Endothelial cell (in vitro differentiated cells): ENCODE data around the gene RAB30. TPM values are rescaled to one million over a fixed set of nuclear protein-coding genes. Genes with fewer than 3 reads are reported as not detected.

Experiments used
- DNase-seq: peaks from one replicate; pipeline ENCODE4 v3.0.0; 2021; ENCODE audit warnings: low spot score
- H3K27ac Mint-ChIP-seq: one replicate; pipeline ENCODE4 v1.8.0; 2021; ENCODE audit warnings: mixed read lengths, inconsistent platforms; ENCODE audit not compliant: unreplicated experiment
- H3K27me3 Mint-ChIP-seq: one replicate; pipeline ENCODE4 v1.8.0; 2021; ENCODE audit warnings: mild to moderate bottlenecking, moderate library complexity, mixed read lengths, inconsistent platforms; ENCODE audit not compliant: unreplicated experiment
- H3K36me3 Mint-ChIP-seq: one replicate; pipeline ENCODE4 v1.8.0; 2021; ENCODE audit warnings: mild to moderate bottlenecking, low read depth, mixed read lengths, inconsistent platforms; ENCODE audit not compliant: unreplicated experiment
- H3K4me1 Mint-ChIP-seq: one replicate; pipeline ENCODE4 v1.8.0; 2021; ENCODE audit warnings: mild to moderate bottlenecking, mixed read lengths, inconsistent platforms; ENCODE audit not compliant: unreplicated experiment
- H3K4me3 Mint-ChIP-seq: one replicate; pipeline ENCODE4 v1.8.0; 2021; ENCODE audit warnings: mild to moderate bottlenecking, mixed read lengths, inconsistent platforms; ENCODE audit not compliant: unreplicated experiment
- H3K9me3 Mint-ChIP-seq: one replicate; pipeline ENCODE4 v1.8.0; 2021; ENCODE audit warnings: mixed read lengths, inconsistent platforms; ENCODE audit not compliant: unreplicated experiment
- total RNA-seq: library from RNA; stranded (reverse); fragmentation: NEBNext Ultra II Directional; extraction: Animal tissue kit (Norgen Biotek cat#: 25700); gene quantifications from one replicate; pipeline ENCODE4 v1.2.1, GENCODE V29; 2021; ENCODE audit not compliant: unreplicated experiment
- TF ChIP-seq, protein P1 (sequence below): fragments of 200-600 bp; sonication (generic); IDR thresholded peaks from one replicate; pipeline ENCODE4 v1.5.0; 2021; ENCODE audit warnings: antibody characterized with exemption; ENCODE audit not compliant: unreplicated experiment

The RAB30 gene
- total RNA-seq, 1 donor from 2014 or later: 18.6 TPM

DNA sequence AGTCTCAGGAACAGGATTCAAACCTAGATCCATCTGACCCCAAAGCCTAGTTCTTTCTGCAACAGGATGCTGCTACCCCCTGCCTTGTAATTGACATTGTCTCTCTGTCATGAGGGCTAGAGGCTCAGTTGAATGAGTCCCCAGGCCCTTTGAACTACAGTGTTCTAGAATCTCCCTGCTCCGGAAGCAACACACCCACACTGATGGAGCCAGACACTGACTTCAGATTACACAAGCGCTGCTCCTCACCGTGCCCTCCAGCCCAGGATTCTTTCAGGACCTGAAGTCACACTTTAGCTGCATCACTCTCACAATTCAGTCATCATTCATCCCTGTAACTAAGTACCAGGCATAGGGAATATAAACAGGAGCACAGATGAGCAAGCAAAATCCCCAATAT lies 69.6 kb downstream of the RAB30 start:
- Mint-ChIP-seq H3K27ac (no peak overlapping the region), H3K9me3 (no peaks in the 10 kb centered on the region), H3K36me3 (no peaks in the 10 kb centered on the region), H3K4me3 (no peak overlapping the region), H3K4me1 (peaks cover 26% of the 10 kb centered on the region), H3K27me3 (no peaks in the 10 kb centered on the region)
- DNase-seq: no peak
- TF ChIP-seq, protein P1, sequence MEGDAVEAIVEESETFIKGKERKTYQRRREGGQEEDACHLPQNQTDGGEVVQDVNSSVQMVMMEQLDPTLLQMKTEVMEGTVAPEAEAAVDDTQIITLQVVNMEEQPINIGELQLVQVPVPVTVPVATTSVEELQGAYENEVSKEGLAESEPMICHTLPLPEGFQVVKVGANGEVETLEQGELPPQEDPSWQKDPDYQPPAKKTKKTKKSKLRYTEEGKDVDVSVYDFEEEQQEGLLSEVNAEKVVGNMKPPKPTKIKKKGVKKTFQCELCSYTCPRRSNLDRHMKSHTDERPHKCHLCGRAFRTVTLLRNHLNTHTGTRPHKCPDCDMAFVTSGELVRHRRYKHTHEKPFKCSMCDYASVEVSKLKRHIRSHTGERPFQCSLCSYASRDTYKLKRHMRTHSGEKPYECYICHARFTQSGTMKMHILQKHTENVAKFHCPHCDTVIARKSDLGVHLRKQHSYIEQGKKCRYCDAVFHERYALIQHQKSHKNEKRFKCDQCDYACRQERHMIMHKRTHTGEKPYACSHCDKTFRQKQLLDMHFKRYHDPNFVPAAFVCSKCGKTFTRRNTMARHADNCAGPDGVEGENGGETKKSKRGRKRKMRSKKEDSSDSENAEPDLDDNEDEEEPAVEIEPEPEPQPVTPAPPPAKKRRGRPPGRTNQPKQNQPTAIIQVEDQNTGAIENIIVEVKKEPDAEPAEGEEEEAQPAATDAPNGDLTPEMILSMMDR: no peak

GRCh38 chr11:83000381-83000780 lies 71.3 kb downstream of the RAB30 start:
- no peak overlapping the region for H3K4me3 Mint-ChIP-seq
- H3K36me3 Mint-ChIP-seq: no peaks in the 10 kb centered on the region
- TF ChIP-seq, protein P1: no peak
- no peaks in the 10 kb centered on the region for H3K9me3 Mint-ChIP-seq
- H3K27me3 Mint-ChIP-seq: no peaks in the 10 kb centered on the region
- peak overlapping the region; percentile 27 for H3K27ac Mint-ChIP-seq
- DNase-seq: no peak
- H3K4me1 Mint-ChIP-seq: peaks cover 20% of the 10 kb centered on the region

GRCh38 chr11:82999232-82999631 lies 72.5 kb downstream of the RAB30 start:
- TF ChIP-seq, protein P1: no peak
- Mint-ChIP-seq H3K27me3 (no peaks in the 10 kb centered on the region), H3K36me3 (no peaks in the 10 kb centered on the region)

DNA sequence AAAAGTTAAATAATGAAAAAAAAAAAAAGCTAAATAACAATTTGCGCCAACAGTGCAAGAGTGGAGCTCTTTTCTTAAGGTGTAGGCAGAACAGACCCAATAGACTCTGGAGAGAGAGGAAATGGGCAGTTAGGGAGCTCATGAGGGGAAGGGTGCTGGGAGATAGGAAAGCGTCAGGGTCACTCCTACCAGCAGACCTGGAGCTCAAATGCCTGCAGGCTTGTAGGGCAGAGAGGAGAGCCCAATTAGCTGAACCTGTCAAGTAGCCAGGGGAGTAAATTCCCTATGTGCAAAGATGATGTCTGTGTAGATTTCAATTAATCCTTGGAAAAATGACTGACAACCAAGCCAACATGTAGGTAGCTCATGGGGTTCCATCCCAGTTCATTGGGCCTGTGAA lies 73.0 kb downstream of the RAB30 start:
- Mint-ChIP-seq H3K27me3 (no peaks in the 10 kb centered on the region), H3K4me3 (no peak overlapping the region), H3K36me3 (no peaks in the 10 kb centered on the region), H3K4me1 (peaks cover 27% of the 10 kb centered on the region), H3K27ac (no peak overlapping the region), H3K9me3 (no peaks in the 10 kb centered on the region)
- TF ChIP-seq, protein P1: no peak
- DNase-seq: no peak

More at GRCh38 chr11:82999232-82999631, 72.5 kb downstream of the RAB30 start:
- Mint-ChIP-seq H3K4me1 (peaks cover 22% of the 10 kb centered on the region), H3K4me3 (no peak overlapping the region), H3K9me3 (no peaks in the 10 kb centered on the region), H3K27ac (peak overlapping the region; percentile 5)
- no peak for DNase-seq

- peaks cover 35% of the 10 kb centered on the region for H3K4me1 Mint-ChIP-seq
- TF ChIP-seq, protein P1: no peak
- no peak overlapping the region for H3K27ac Mint-ChIP-seq
Observed at GRCh38 chr11:82996966-82997606, 74.6 kb downstream of the RAB30 start.

More at GRCh38 chr11:82996966-82997606, 74.6 kb downstream of the RAB30 start:
- peaks cover 7% of the 10 kb centered on the region for H3K36me3 Mint-ChIP-seq
- no peak for DNase-seq
- no peak overlapping the region for H3K4me3 Mint-ChIP-seq
- H3K9me3 Mint-ChIP-seq: no peaks in the 10 kb centered on the region
- peaks cover 2% of the 10 kb centered on the region for H3K27me3 Mint-ChIP-seq
